ENCODE measurements around the gene NUP62. TPM values are rescaled to one million over a fixed set of nuclear protein-coding genes. Genes with fewer than 3 reads are reported as not detected.
"Not testable (repeated sequence)": the region's sequence is repeated elsewhere in the genome, so short reads cannot be mapped to it uniquely, and the experiment has no call there.

The NUP62 gene
- polyA plus RNA-seq, 1 experiment: 12.4 TPM

DNA sequence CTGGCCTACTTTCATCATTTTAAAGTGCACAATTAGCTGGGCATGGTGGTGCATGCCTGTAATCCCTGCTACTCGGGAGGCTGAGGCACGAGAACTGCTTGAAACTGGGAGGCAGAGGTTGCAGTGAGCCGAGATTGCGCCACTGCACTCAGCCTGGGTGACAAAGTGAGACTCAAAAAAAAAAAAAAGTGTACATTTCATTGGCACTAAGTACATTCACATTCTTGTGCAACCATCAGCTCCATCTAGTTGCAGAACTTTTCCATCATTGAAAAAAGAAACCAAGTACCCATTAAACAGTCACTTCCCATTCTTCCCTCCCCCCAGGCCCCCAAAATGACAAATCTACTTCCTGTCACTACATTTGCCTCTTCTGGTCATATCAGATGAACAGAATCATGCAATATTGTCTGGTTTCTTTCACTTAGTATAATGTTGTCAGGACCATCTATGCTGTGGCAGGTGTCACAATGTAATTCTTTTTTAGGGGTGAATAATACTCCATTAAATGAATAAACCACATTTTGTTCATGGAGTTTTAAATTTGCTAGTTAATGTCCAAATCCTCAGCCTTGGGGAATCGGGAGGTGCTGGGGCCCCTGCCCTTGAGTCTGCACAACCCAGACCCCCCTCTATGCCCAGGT, 39.1 kb upstream of the NUP62 start:
- Histone ChIP-seq H3K27ac (ENCODE audit: low read depth, low read length) (no peak overlapping the region), H3K4me3 (ENCODE audit: low read depth, low read length) (no peak overlapping the region), H3K9me3 (ENCODE audit: control insufficient read depth, insufficient read depth, low read length) (no peaks in the 10 kb centered on the region), H3K27me3 (ENCODE audit: control insufficient read depth, insufficient read depth, low read length) (peaks cover 7% of the 10 kb centered on the region)
- ChIA-PET CTCF (no interaction called here), POLR2A (no interaction called here)
- TF ChIP-seq, protein P1, sequence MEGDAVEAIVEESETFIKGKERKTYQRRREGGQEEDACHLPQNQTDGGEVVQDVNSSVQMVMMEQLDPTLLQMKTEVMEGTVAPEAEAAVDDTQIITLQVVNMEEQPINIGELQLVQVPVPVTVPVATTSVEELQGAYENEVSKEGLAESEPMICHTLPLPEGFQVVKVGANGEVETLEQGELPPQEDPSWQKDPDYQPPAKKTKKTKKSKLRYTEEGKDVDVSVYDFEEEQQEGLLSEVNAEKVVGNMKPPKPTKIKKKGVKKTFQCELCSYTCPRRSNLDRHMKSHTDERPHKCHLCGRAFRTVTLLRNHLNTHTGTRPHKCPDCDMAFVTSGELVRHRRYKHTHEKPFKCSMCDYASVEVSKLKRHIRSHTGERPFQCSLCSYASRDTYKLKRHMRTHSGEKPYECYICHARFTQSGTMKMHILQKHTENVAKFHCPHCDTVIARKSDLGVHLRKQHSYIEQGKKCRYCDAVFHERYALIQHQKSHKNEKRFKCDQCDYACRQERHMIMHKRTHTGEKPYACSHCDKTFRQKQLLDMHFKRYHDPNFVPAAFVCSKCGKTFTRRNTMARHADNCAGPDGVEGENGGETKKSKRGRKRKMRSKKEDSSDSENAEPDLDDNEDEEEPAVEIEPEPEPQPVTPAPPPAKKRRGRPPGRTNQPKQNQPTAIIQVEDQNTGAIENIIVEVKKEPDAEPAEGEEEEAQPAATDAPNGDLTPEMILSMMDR (IDR thresholded peaks at IDR 0.05; ENCODE audit: low read depth, low read length): no peak
- no peak for DNase-seq (ENCODE audit: low read depth, low spot score)

DNA sequence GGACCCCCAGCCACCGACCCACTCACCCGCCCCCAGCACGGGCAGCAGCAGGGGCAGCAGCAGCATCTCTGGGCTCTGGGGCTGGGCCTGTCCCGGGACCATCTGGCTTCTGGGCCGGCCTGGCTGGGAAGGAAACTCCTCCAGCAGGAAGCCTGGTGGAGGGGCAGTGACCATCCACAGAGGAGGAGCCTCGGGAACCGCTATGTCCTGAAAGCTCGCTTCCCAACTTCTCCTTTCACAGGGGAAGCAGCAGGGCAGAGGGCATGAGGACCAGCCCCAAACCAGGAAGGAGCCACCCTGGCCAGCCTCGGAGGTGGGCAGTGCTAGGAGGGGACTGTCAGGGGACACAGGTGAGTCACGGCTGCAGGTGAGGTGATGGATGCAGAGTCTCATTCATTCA, 31.7 kb upstream of the NUP62 start, which contains the start of gene SIGLEC11:
TSS of gene SIGLEC11 (minus strand) at position 193 of the 400 bp plus-strand sequence. CDS start at position 102, 91 bp downstream.
- H3K9me3 ChIP-seq (ENCODE audit: control insufficient read depth, insufficient read depth, low read length); POLR2A ChIA-PET; H3K27ac ChIP-seq (ENCODE audit: low read depth, low read length); H3K27me3 ChIP-seq (ENCODE audit: control insufficient read depth, insufficient read depth, low read length); H3K4me3 ChIP-seq (ENCODE audit: low read depth, low read length); DNase-seq (ENCODE audit: low read depth, low spot score); CTCF ChIA-PET: not testable (repeated sequence)

DNA sequence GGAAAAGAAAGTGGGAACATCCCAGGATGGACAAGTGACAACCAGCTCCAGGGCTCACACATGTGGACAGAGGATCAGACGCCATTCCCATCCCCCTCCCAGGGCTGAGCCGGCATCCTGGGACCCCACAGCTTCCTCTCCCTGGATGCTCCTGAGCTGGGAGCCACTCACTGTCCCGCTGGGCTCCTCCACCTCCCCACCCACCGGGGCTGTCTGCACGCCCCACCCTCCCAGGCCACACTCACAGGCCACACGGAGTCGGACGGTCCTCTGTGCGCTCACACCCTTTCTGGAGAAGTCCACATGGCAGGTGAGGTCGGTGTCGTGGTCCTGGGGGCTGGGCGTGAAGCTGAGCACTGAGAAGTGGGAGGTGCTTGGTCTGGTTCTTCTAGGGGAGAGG, 30.6 kb upstream of the NUP62 start:
- H3K27ac ChIP-seq (ENCODE audit: low read depth, low read length); H3K4me3 ChIP-seq (ENCODE audit: low read depth, low read length); POLR2A ChIA-PET; H3K9me3 ChIP-seq (ENCODE audit: control insufficient read depth, insufficient read depth, low read length); CTCF ChIA-PET; DNase-seq (ENCODE audit: low read depth, low spot score): not testable (repeated sequence)
- peaks cover 11% of the 10 kb centered on the region for H3K27me3 ChIP-seq (ENCODE audit: control insufficient read depth, insufficient read depth, low read length)

DNA sequence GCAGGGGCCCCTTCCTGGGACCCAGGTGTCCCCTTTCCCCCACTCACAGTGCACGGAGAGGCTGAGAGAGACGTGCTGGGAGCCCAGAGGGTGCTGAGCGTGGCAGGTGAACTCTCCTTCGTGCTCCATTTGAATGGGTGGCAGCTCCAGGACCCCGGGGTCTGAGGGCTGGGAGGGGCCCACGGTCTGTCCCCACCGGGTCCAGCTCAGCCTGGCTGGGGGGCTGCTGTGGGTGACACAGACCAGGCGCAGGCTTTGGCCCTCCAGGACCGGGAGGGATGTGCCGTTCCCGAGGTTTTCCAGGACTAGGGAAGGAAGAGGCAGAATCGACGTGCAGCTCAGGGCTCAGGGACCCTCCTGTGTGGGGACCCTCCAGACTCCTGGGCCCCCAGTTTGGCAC, 29.3 kb upstream of the NUP62 start:
- CTCF ChIA-PET: not testable (repeated sequence)

DNA sequence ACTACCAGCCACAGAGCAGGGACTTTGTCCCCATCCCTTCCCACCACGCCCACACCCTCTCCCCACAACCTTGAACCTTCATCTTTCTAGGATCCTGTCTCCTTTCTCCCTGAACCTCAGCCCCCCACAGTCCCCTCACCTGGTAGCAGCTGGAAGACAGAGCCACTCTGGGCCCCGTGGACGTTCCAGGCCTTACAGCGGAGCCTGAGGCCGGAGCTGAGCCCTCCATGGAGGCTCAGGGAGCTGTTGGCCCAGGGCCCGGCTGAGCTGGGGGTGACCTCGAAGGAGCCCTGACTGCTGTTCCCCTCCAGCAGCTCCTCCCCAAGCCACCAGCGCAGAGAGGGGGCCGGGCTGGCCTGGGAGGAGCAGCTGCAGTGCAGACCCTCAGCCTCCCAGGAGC, 28.8 kb upstream of the NUP62 start:
- H3K4me3 ChIP-seq (ENCODE audit: low read depth, low read length); POLR2A ChIA-PET; H3K27ac ChIP-seq (ENCODE audit: low read depth, low read length); DNase-seq (ENCODE audit: low read depth, low spot score); H3K9me3 ChIP-seq (ENCODE audit: control insufficient read depth, insufficient read depth, low read length): not testable (repeated sequence)
- H3K27me3 ChIP-seq (ENCODE audit: control insufficient read depth, insufficient read depth, low read length): peaks cover 23% of the 10 kb centered on the region
- CTCF ChIA-PET: interaction anchor here (1.7 kb wide), 1 partner anchor 20 kb away, joined by 12 read pairs; no protein-coding TSS in a partner anchor

More for the DNA sequence above, 29.3 kb upstream of the NUP62 start:
- H3K27me3 ChIP-seq (ENCODE audit: control insufficient read depth, insufficient read depth, low read length): peaks cover 20% of the 10 kb centered on the region
- H3K9me3 ChIP-seq (ENCODE audit: control insufficient read depth, insufficient read depth, low read length); H3K27ac ChIP-seq (ENCODE audit: low read depth, low read length); DNase-seq (ENCODE audit: low read depth, low spot score); H3K4me3 ChIP-seq (ENCODE audit: low read depth, low read length); POLR2A ChIA-PET: not testable (repeated sequence)

DNA sequence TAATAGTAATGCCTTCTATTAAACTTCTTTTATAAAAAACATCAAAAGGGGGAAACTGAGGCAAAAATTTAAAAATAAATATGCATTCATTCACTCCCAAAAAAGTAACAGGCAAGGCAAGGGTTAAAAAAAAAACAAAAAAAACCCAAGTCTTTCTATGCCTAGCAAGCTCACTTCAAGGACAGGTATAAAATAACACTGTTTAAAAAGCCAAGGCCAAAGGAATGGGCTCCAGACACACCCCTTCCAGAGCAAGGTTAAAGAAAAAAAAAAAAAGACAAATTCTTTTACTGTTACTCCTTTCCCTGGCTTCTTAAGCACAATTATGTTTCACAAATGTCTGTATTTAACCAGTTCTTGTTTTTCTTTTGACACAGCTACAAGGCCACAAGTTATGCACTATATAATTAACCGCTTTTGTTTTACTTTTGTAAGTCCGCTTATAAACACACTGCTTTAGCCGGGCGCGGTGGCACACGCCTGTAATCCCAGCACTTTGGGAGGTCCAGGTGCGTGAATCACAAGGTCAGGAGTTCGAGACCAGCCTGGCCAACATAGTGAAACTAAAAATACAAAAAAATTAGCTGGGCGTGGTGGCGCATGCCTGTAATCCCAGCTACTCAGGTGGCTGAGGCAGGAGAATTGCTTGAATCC, 28.1 kb upstream of the NUP62 start:
- H3K27me3 ChIP-seq (ENCODE audit: control insufficient read depth, insufficient read depth, low read length): peaks cover 29% of the 10 kb centered on the region
- DNase-seq (ENCODE audit: low read depth, low spot score): no peak
- no peak overlapping the region for H3K27ac ChIP-seq (ENCODE audit: low read depth, low read length)
- H3K9me3 ChIP-seq (ENCODE audit: control insufficient read depth, insufficient read depth, low read length): no peaks in the 10 kb centered on the region
- POLR2A ChIA-PET: no interaction called here
- TF ChIP-seq, protein P1 (IDR thresholded peaks at IDR 0.05; ENCODE audit: low read depth, low read length): no peak
- CTCF ChIA-PET: interaction anchor here (1.7 kb wide), 1 partner anchor 19 kb away, joined by 12 read pairs; no protein-coding TSS in a partner anchor
- H3K4me3 ChIP-seq (ENCODE audit: low read depth, low read length): no peak overlapping the region

DNA sequence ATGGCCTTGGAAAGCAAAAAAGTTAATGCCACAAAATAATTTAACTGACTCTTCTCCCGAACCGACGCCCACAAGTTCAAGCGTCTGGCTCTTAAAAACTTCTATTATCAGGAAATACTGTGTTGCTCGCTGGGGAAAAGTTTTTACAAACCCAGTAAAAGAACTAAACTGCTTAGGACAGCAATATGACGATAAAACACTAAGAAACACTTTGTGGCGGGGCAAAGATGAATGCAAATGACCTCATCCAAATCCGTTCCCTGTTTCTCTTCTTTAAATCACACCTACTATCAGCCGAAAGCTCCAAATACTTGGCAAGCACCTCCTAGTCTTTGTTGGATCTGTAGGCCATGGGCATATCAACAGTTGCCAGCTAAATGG, 26.8 kb upstream of the NUP62 start:
- POLR2A ChIA-PET: no interaction called here
- peaks cover 31% of the 10 kb centered on the region for H3K27me3 ChIP-seq (ENCODE audit: control insufficient read depth, insufficient read depth, low read length)
- H3K4me3 ChIP-seq (ENCODE audit: low read depth, low read length): no peak overlapping the region
- no peak for DNase-seq (ENCODE audit: low read depth, low spot score)
- CTCF ChIA-PET: no interaction called here
- no peaks in the 10 kb centered on the region; the same call in 1 of the 2 replicates for H3K9me3 ChIP-seq (ENCODE audit: control insufficient read depth, insufficient read depth, low read length)
- no peak overlapping the region for H3K27ac ChIP-seq (ENCODE audit: low read depth, low read length)
- TF ChIP-seq, protein P1 (IDR thresholded peaks at IDR 0.05; ENCODE audit: low read depth, low read length): no peak
